Smooth muscle cell (in vitro differentiated cells): ENCODE results near the gene GLOD4. TPM values are rescaled to one million over a fixed set of nuclear protein-coding genes. Genes with fewer than 3 reads are reported as not detected.
"Not testable (repeated sequence)": the region's sequence is repeated elsewhere in the genome, so short reads cannot be mapped to it uniquely, and the experiment has no call there.

Source experiments
- DNase-seq: peaks from one replicate; lab custom pipeline; 2025; ENCODE audit not compliant: unreplicated experiment; lab: John Stamatoyannopoulos, UW
- H2AFZ ChIP-seq: fragments of 200-600 bp; sonication (generic); 2 replicates; pipeline ENCODE4 v1.6.0; 2016; ENCODE audit warnings: antibody characterized with exemption, low read depth, mild to moderate bottlenecking
- H3F3A ChIP-seq: fragments of 200-600 bp; sonication (generic); 2 replicates; pipeline ENCODE4 v1.6.0; 2017; ENCODE audit warnings: antibody characterized with exemption, low read depth
- H3K27ac ChIP-seq: fragments of 200-600 bp; sonication (generic); 2 replicates; pipeline ENCODE4 v1.5.1; 2016; ENCODE audit warnings: low read depth, mild to moderate bottlenecking
- H3K27me3 ChIP-seq: fragments of 200-600 bp; sonication (generic); 2 replicates; pipeline ENCODE4 v1.6.1; 2016; ENCODE audit warnings: low read depth, mild to moderate bottlenecking
- H3K36me3 ChIP-seq: fragments of 200-600 bp; sonication (generic); 2 replicates; pipeline ENCODE4 v1.5.1; 2016; ENCODE audit warnings: low read depth
- H3K4me1 ChIP-seq: fragments of 200-600 bp; sonication (generic); 2 replicates; pipeline ENCODE4 v1.5.1; 2016; ENCODE audit warnings: low read depth
- H3K4me2 ChIP-seq: fragments of 200-600 bp; sonication (generic); 2 replicates; pipeline ENCODE4 v1.6.0; 2016; ENCODE audit warnings: mild to moderate bottlenecking
- H3K4me3 ChIP-seq: fragments of 200-600 bp; sonication (generic); 2 replicates; pipeline ENCODE4 v1.5.1; 2016; ENCODE audit warnings: mild to moderate bottlenecking
- H3K79me2 ChIP-seq: fragments of 200-600 bp; sonication (generic); 2 replicates; pipeline ENCODE4 v1.6.0; 2016; ENCODE audit warnings: low read depth, mild to moderate bottlenecking
- H3K9ac ChIP-seq: fragments of 200-600 bp; sonication (generic); 2 replicates; pipeline ENCODE4 v1.6.0; 2016; ENCODE audit warnings: low read depth
- H3K9me3 ChIP-seq: fragments of 200-600 bp; sonication (generic); replicated peaks from 2 replicates; pipeline ENCODE4 v1.5.1; 2016; ENCODE audit warnings: low read depth
- H4K20me1 ChIP-seq: fragments of 200-600 bp; sonication (generic); 2 replicates; pipeline ENCODE4 v1.6.0; 2016; ENCODE audit warnings: low read depth
- CTCF ChIP-seq: fragments of 200-600 bp; sonication (generic); IDR thresholded peaks from 2 replicates; pipeline ENCODE4 v1.5.1; 2017; ENCODE audit warnings: borderline replicate concordance, mild to moderate bottlenecking, antibody characterized with exemption; ENCODE audit not compliant: insufficient read depth, poor library complexity, severe bottlenecking
- WGBS: methylation state at CpG from one replicate; pipeline ENCODE4 v1.1.7; 2016; ENCODE audit warnings: low lambda C conversion rate; 5-methylcytosine and 5-hydroxymethylcytosine counted together
- polyA plus RNA-seq: library from polyadenylated mRNA; unstranded; fragments of >200 nt; fragmentation: Nextera tagmentation; extraction: Ambion mirVana; gene quantifications from 2 replicates; pipeline ENCODE4 v1.2.1, GENCODE V29; 2016
- total RNA-seq: library from RNA; depleted of rRNA; stranded (reverse); fragments of >200 nt; gene quantifications from 2 replicates; pipeline ENCODE4 v1.2.3, GENCODE V29; 2014

Gene GLOD4
- total and polyA plus RNA-seq, 2 experiments from 2014 or later: 47.2 to 53.5 TPM

GRCh38 chr17:792277-792676 is 10.2 kb upstream of the GLOD4 start:
- no peak for TF ChIP-seq CTCF
- Histone ChIP-seq H4K20me1 (peaks cover 8% of the 10 kb centered on the region), H3K27ac (peak overlapping the region; percentile 23), H3K27me3 (no peaks in the 10 kb centered on the region), H3K4me2 (no peak overlapping the region), H3K4me3 (no peak overlapping the region), H2AFZ (no peak overlapping the region), H3K4me1 (peaks cover 4% of the 10 kb centered on the region), H3K79me2 (peaks cover 3% of the 10 kb centered on the region), H3K36me3 (no peaks in the 10 kb centered on the region), H3F3A (peaks cover 13% of the 10 kb centered on the region), H3K9me3 (no peaks in the 10 kb centered on the region), H3K9ac (no peak overlapping the region)
- 84% methylated on average over 9 of the region's 9 CpGs for WGBS
- DNase-seq: no peak

GRCh38 chr17:791829-792228 is 9.7 kb upstream of the GLOD4 start:
- Histone ChIP-seq H3K27ac (no peak overlapping the region), H3K4me1 (peaks cover 4% of the 10 kb centered on the region), H3K4me2 (no peak overlapping the region), H2AFZ (no peak overlapping the region), H3K27me3 (no peaks in the 10 kb centered on the region), H3K79me2 (peaks cover 3% of the 10 kb centered on the region), H3K9me3 (no peaks in the 10 kb centered on the region), H3K4me3 (no peak overlapping the region), H3F3A (peaks cover 13% of the 10 kb centered on the region), H4K20me1 (peaks cover 8% of the 10 kb centered on the region), H3K36me3 (no peaks in the 10 kb centered on the region), H3K9ac (no peak overlapping the region)
- TF ChIP-seq CTCF: no peak
- WGBS: 91% methylated on average over 19 of the region's 19 CpGs
- DNase-seq: no peak

GRCh38 chr17:790874-791247 is 8.8 kb upstream of the GLOD4 start:
- H3F3A ChIP-seq: peaks cover 11% of the 10 kb centered on the region
- not testable (repeated sequence) for H3K27me3 ChIP-seq, H4K20me1 ChIP-seq, H3K9me3 ChIP-seq, H3K4me1 ChIP-seq, DNase-seq, H2AFZ ChIP-seq, H3K4me2 ChIP-seq, H3K79me2 ChIP-seq, H3K4me3 ChIP-seq, H3K9ac ChIP-seq, H3K27ac ChIP-seq, H3K36me3 ChIP-seq
- WGBS: 93% methylated on average over 9 of the region's 12 CpGs

GRCh38 chr17:789931-790873 is 8.1 kb upstream of the GLOD4 start:
- not testable (repeated sequence) for H3K4me1 ChIP-seq, H3K79me2 ChIP-seq, H3K9me3 ChIP-seq, H3K36me3 ChIP-seq, DNase-seq, H3K27me3 ChIP-seq, H3K9ac ChIP-seq, H3K4me3 ChIP-seq, H2AFZ ChIP-seq, H4K20me1 ChIP-seq
- Histone ChIP-seq H3K27ac (peak overlapping the region; percentile 9), H3K4me2 (peak overlapping the region; percentile 2), H3F3A (peaks cover 10% of the 10 kb centered on the region)
- 65% methylated on average over 24 of the region's 38 CpGs for WGBS
